Measurements from ENCODE around the gene RTL10. TPM values are rescaled to one million over a fixed set of nuclear protein-coding genes. Genes with fewer than 3 reads are reported as not detected.

The RTL10 gene
- total and polyA plus RNA-seq, 10 of the 15 experiments (the other 5 are each of a cell fraction or from before 2014, with no cell fraction given) = 5.3 to 18.1 (median 10.3) TPM

GRCh38 chr22:19903513-19903912 is 48.8 kb upstream of the RTL10 start (continued):
- TF ChIP-seq E4F1 (IDR thresholded peaks at IDR 0.05; ENCODE audit: borderline replicate concordance, partially characterized antibody) = no peak
- no peak for TF ChIP-seq SUZ12 (IDR thresholded peaks at IDR 0.05; ENCODE audit: unreplicated experiment)
- TF ChIP-seq JUND (IDR thresholded peaks at IDR 0.05; ENCODE audit: low read depth, low read length) = no peak
- TF ChIP-seq RB1 (IDR thresholded peaks at IDR 0.05; ENCODE audit: borderline replicate concordance) = no peak
- no peak for TF ChIP-seq STAT1 (conservative IDR thresholded peaks at IDR 0.05)
- TF ChIP-seq TBL1XR1 (IDR thresholded peaks at IDR 0.05; ENCODE audit: low read depth, low read length) = no peak
- no peak for TF ChIP-seq LARP7 (IDR thresholded peaks at IDR 0.05)
- TF ChIP-seq MYB (IDR thresholded peaks at IDR 0.05; ENCODE audit: borderline replicate concordance, low read depth, low read length) = no peak
- no peak for TF ChIP-seq EZH2 (IDR thresholded peaks at IDR 0.05; ENCODE audit: borderline replicate concordance, control insufficient read depth, low read depth, low read length)
- TF ChIP-seq RFX5 (IDR thresholded peaks at IDR 0.05; ENCODE audit: low read depth, low read length) = no peak

GRCh38 chr22:19903031-19903430 is 48.4 kb upstream of the RTL10 start:
- POLR2A ChIA-PET = no interaction called here
- ATAC-seq = no peak
- Histone ChIP-seq H3K9me3 (replicated peaks; ENCODE audit: control insufficient read depth, insufficient read depth, low read length) (no peaks in the 10 kb centered on the region), H4K20me1 (ENCODE audit: control insufficient read depth, insufficient read depth) (no peaks in the 10 kb centered on the region), H2AFZ (ENCODE audit: control insufficient read depth, low read depth, low read length) (no peak overlapping the region), H3K9ac (ENCODE audit: control insufficient read depth, insufficient read depth, low read length) (no peak overlapping the region), H3K36me3 (ENCODE audit: control insufficient read depth in 2 of 2, insufficient read depth in 2 of 2, low read length in 1 of 2) (no peaks in the 10 kb centered on the region; a peak in 1 of 4 replicates), H3K4me3 (no peak overlapping the region), H3K27ac (ENCODE audit: control insufficient read depth, insufficient read depth) (no peak overlapping the region), H3K4me1 (ENCODE audit: control insufficient read depth, insufficient read depth, low read length) (no peaks in the 10 kb centered on the region), H3K27me3 (replicated peaks in 1 of 2; ENCODE audit: control insufficient read depth in 2 of 2, insufficient read depth in 2 of 2, low read length in 1 of 2) (no peaks in the 10 kb centered on the region), H3K4me2 (ENCODE audit: control insufficient read depth, insufficient read depth) (no peak overlapping the region), H3K79me2 (ENCODE audit: control insufficient read depth, insufficient read depth, low read length) (no peaks in the 10 kb centered on the region)
- CTCF ChIA-PET = no interaction called here
- intact Hi-C loops (cut with micrococcal nuclease; ENCODE audit: unreplicated experiment) (no loop called here), in situ Hi-C loops (cut with MboI) (no loop called here)
- RAD21 ChIA-PET (ENCODE audit: unreplicated experiment) = no interaction called here
- no peak for DNase-seq (ENCODE audit: low read depth, low spot score)
- FAIRE-seq = no peak
- 73% methylated on average over 9 of the region's 9 CpGs for WGBS (ENCODE audit: insufficient coverage, insufficient replicate concordance, low lambda C conversion rate, missing lambda C conversion rate)
- BruUV-seq (replicated peaks) = no TSS peak
- SMC1A ChIA-PET (ENCODE audit: uncharacterized antibody, unreplicated experiment) = no interaction called here
- no peak for TF ChIP-seq USF1 (IDR thresholded peaks at IDR 0.05; ENCODE audit: borderline replicate concordance, extremely low read length, insufficient read depth, low read depth, low read length)
- TF ChIP-seq E2F4 (IDR thresholded peaks at IDR 0.05; ENCODE audit: low read depth, low read length) = no peak
- TF ChIP-seq E4F1 (IDR thresholded peaks at IDR 0.05; ENCODE audit: borderline replicate concordance, partially characterized antibody) = no peak
- TF ChIP-seq ZNF622 (IDR thresholded peaks at IDR 0.05) = no peak
- TF ChIP-seq SKIL (IDR thresholded peaks at IDR 0.05; ENCODE audit: low read depth, poor library complexity, severe bottlenecking) = no peak
